Gastrocnemius medialis (tissue), 4 donors: ENCODE results near the gene VCAM1.

Source experiments
- CTCF ChIP-seq, 5 experiments: fragments of 450-650 bp in 3 of 5; fragments of 200-600 bp in 2 of 5; sonication (generic) in 2 of 5; IDR thresholded peaks in 4 of 5; conservative IDR thresholded peaks in 1 of 5; 1 replicate in 4 of 5; 2 replicates in 1 of 5; pipeline ENCODE4 v1.5.1; 2016 to 2019; ENCODE audit warnings: antibody characterized with exemption in 5 of 5, mild to moderate bottlenecking in 3 of 5, moderate library complexity in 3 of 5
- POLR2A ChIP-seq, 2 donors: fragments of 450-650 bp; IDR thresholded peaks; one replicate each; pipeline ENCODE4 v1.6.1; 2017; ENCODE audit warnings: antibody characterized with exemption in 2 of 2, mild to moderate bottlenecking in 2 of 2, moderate library complexity in 2 of 2

- TF ChIP-seq CTCF (IDR thresholded peaks at IDR 0.05 in 4 of 5, conservative IDR thresholded peaks at IDR 0.05 in 1 of 5) (no peak), POLR2A (IDR thresholded peaks at IDR 0.05) (no peak)
Observed at GRCh38 chr1:100747771-100748170, 28.2 kb downstream of the VCAM1 start.
